Stimulated activated naive CD4-positive, alpha-beta T cell treated with Interleukin-2 at 50 U/mL for 16 hours (primary cell): ENCODE results near the gene PSTPIP2.
"Not testable (repeated sequence)": the region's sequence is repeated elsewhere in the genome, so short reads cannot be mapped to it uniquely, and the experiment has no call there.

ENCODE experiments used
- DNase-seq: peaks from one replicate; lab custom pipeline; 2025; lab: John Stamatoyannopoulos, UW

PSTPIP2 gene, protein sequence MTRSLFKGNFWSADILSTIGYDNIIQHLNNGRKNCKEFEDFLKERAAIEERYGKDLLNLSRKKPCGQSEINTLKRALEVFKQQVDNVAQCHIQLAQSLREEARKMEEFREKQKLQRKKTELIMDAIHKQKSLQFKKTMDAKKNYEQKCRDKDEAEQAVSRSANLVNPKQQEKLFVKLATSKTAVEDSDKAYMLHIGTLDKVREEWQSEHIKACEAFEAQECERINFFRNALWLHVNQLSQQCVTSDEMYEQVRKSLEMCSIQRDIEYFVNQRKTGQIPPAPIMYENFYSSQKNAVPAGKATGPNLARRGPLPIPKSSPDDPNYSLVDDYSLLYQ

DNA sequence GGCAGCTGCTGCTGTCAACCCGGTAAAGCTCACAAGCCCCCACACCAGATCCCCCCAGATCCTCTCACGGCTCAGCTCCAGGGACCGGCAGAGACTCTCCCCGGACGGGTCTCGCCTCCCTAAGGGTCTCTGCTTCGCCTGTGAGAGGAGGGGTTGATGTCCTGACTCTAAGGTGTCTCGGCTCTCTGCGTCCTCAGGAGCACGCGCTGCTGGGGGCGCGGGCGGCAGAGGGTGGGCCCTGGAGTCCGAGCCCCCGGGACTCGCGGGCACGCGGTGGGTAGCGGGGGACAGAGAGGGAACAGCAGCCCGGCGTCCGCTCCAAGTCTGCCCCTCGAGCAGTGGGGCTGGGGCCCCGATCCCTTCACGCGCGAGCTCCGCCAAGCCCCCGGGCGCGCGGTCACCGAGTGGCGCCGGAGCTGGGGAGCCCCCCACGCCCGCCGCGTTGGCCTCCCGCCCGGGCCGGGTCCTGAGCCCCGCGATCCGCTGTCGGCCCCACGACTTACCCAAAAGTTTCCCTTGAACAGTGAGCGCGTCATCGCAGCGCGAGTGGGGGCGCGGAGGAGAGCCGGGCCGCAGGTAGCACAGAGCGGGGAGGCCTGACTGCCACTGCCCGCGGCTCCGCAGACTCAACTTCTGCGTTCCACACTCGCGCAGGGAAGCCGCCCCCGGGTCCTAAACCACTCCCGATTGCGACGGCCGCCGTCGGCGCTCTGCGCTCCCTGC, at the start of gene PSTPIP2:
TSS of gene PSTPIP2 (minus strand) at position 608 of the 723 bp plus-strand sequence. CDS start at position 536, 72 bp downstream.
- peak; percentile 67 for DNase-seq

DNA sequence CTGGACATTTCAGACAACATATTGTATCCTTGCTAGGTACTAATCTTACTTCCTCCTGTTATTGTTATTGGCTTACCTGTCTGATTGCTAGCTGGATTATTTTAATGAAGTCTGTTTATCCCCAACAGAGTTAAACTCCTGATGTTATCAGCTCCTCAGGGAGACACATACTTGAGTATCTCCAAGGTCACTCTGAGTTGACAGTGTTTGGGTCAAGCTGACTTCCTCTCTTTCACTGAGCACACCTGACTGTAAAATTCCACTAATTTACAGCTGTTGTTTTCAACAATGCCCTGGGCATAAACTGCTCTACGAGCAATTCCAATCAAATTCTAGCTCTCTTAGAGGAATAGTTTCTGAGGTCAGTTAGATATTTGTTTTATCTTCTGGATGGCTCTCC, 41.7 kb upstream of the PSTPIP2 start:
- DNase-seq, result no peak

DNA sequence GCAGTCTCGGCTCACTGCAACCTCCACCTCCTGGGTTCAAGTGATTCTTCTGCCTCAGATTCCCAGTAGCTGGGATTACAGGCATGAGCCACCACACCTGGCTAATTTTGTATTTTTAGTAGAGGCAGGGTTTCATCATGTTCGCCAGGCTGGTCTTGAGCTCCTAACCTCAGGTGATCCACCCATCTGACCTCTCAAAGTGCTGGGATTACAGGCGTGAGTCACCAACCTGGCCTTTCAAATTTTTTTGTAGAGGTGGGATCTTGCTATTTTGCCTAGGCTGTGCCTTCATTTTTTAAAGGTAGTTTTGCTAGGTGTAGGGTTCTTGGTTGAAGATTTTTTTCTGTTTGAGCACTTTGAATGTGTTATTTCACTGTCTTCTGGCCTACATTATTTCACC, 38.3 kb upstream of the PSTPIP2 start:
- DNase-seq, result no peak

DNA sequence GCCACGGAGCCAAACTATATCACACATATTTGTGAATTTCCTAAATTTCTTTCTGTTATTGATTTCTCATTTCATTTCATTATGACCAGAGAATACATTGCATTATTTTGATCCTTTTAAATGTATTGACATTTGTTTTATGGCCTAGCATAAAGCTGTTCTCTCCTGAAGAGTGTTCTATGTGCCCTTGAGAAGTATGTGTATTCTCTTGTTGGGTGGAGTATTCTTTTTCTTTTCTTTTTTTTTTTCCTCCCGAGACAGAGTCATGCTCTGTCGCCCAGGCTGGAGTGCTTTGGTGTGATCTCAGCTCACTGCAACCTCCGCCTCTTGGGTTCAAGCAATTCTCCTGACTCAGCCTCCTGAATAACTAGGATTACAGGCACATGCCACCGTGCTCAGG, 37.3 kb upstream of the PSTPIP2 start:
- no peak for DNase-seq

DNA sequence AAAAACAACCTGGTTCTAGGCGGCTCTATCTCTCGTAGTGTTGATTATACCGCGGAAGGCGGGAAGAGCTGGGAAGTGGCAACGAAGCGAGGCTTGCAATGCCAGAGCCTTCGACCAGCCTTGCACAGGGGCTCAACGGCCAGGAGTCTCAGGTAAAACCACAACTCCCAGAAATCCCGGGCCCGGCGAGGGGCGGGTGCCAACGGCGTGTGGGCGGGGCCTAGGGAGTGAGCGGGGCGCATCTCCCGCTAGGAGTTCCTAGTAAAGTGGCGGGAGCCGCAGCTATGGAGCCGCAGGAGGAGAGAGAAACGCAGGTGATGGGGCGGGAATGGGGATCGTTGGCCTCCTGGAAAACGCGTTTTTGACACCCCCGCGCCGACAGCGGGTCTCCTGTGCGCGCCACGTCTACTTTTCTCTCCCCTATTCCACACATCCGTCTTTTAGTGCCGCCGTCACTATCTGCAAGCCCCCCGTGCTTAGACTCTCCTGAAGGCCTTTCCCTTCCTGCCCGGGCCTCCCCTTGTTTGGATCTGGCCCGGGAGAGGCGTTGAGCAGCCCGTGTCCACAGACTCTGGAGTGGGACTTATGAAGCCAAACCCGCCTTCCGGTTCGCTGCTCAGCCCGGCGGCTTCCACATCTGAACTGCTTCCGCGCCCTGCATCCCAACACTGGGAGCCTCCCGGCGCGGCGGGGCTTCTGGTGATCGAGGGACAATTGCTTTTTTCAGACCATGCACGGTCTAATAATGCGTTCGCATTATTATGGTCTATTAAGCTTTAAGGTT, 32.3 kb upstream of the PSTPIP2 start, which contains the start of gene HAUS1:
TSS of gene HAUS1 (plus strand) at position 258 of the 784 bp plus-strand sequence. CDS start at position 285, 27 bp downstream.
- peak; percentile 78 for DNase-seq

DNA sequence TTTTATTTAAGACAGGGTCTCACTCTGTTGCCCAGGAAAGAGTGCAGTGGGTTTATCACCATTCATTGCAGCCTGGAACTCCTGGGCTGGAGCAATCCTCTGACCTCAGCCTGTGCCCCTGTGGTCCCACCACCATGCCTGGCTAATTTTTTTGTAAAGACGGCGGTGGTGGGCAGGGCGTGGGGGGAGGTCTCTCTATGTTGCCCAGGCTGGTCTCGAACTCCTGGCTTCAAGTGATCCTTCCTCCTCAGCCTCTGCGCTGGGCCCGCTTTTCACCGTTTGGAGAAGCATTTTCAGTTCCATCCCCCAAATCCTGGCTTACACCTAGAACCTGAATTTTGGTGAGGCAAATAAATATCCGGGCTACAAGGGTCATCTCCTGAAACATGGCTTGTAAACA, 27.4 kb upstream of the PSTPIP2 start:
- DNase-seq, result no peak

DNA sequence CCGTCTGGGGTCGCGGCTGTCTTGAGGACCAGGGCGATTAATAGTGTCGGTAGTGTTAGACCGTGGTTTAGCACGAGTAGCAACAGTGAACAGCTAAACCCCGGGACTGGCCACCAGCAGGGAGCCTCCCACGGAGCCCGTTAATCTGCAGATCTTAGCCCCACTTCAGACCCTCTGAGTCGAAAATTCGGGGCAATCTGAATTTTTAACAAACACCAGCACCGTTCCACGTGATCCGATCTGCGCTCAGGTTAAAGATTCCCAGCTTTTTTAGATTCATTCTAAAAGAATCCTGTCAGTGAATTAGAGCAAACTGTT, 26.5 kb upstream of the PSTPIP2 start:
- no peak for DNase-seq

DNA sequence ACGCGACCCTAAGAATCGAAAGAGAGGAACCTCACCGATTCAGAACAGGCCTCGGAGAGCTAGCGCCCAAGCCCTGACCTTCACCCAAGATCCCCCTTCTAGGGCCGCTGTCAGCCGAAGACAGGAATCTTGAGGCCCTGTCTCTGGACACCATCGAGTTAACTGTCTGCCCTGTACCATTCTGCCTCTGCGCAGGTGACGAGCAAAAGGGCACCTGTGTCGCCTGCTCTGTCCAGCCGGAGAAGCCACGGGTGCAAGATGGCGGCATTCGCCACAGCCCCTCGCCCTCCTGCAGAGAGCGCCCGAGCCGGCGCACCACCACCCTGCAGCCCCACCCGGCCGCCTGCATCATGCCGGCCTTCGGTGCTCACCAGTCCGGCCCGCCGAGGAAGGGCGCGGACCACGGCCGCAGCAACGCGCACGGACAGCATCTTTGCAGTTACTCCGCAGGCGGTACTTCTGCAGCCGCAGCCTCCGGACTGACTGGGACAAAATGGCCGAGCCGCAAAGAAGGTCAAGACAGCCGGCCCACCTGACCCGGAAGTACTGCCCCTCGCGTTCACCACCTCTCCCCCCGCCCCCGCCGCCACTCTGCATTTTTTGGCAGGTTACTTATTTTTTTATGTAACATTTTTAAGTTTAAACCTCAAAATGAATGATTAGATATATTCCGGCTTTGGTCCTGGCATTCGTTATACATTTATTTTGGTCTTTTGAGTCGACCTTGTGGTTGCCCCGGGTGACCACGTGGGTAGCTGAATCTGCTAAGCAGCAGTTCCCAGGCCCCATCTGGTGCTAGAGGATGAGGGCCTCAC, 25.9 kb upstream of the PSTPIP2 start, which contains the start of gene ATP5F1A:
TSS of gene ATP5F1A (minus strand) at position 496 of the 815 bp plus-strand sequence. CDS start at position 431, 65 bp downstream.
- peak; percentile 88 for DNase-seq

DNA sequence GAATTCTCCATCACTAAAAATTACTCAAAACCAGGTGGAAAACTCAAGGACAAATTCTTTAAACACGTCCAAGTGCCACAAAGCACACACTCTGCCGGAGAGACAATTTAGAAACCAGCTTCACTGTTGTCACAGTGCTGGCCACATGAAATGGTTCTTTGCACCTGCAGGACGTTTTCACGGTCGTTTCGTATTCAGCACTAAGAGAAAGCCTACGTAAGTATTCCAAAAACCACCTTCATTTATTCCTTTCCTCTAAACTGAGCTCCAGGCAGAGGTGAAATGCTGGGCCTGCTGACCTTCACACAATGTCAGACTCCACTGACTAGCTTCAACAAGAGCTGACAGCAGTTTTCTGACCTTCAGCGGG, 25.4 kb upstream of the PSTPIP2 start:
- DNase-seq, result no peak

DNA sequence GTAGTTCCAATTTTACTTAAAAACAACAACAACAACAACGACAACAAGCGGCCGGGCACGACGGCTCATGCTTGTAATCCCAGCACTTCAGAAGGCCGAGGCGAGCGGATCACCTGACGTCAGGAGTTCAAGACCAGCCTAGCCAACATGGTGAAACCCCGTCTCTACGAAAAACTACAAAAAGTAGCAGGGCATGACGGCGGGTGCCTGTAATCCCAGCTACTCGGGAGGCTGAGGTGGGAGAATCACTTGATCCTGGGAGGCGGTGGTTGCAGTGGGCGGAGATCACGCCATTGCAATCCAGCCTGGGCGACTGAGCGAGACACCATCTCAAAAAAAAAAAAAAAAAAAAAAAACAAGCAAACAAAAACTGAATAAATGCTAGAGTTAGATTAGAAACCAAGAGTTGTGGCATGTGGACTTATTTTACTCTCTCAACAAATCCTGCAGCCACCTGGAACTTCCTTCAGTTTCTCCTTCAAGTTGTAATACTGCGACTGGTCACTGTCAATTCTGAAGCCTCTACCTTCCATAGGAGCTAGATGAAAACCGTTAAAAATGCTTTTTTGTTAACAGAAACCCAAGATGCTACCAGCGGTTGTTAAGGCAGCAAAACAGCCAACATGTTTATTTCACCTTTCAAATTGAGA, 24.7 kb upstream of the PSTPIP2 start:
- peak; percentile 3 for DNase-seq

DNA sequence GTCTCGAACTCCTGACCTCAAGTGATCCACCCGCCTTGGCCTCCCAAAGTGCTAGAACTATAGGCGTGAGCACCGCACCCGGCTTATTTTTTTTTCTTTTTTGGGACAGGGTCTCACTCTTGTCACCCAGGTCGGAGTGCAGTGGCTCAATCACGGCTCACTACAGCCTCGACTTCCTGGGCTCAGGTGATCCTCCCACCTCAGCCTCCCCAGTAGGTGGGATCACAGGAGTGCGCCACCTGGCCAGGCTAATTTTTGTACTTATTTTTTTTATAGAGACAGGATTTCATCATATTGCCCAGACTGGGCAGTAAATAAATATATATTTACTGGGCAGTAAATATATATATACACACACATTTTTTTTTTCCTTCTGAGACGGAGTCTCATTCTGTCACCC, 23.5 kb upstream of the PSTPIP2 start:
- no peak for DNase-seq

DNA sequence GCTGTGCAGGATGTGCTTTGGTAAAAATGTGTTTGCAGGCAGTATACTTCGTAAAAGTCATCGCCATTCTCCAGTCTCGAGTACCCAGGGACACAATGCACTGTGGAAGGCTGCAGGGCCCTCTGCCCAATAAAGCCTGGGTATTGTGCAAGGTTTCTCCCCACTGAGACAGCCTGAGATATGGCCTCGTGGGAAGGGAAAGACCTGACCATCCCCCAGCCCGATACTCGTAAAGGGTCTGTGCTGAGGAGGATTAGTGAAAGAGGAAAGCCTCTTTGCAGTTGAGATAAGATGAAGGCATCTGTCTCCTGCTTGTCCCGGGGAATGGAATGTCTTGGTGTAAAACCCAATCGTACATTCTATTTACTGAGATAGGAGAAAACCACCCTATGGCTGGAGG, 16.4 kb upstream of the PSTPIP2 start:
- not testable (repeated sequence) for DNase-seq

DNA sequence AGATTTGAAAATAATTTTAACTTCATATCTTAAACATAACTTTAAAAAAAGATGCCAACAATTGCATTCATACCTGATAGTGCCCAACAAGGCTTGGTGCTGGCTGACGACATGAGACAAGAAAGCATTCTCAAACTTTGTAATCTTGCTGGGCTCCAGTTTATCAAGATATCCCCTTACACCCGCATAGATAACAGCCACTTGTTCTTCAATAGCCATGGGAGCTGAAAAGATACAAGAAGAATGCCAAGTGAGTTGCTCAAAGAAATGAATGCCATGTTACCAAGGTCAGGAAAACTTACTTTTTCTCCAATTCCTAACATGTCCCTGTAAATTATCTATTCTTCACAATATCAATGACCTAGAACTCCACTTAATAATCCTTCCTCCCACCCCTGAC, 12.4 kb upstream of the PSTPIP2 start:
- no peak for DNase-seq

DNA sequence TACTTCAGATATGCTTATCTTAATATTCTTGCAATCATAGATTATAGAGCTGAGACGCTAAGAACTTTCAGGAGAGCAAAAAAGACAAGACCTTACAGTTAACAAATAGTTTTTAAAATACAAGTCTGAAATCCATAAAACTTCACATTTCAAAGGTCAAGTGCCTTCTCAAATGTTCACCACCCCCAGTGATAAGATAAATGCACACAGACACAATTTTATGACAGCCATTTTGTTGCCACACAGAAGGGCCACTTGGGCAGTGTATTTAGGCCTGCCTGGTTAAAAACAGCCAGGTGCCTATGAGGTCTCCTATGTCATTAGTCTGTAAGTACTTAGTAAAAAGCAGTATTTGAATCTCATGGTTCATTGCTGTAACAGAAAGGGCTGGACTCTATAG, 8.1 kb upstream of the PSTPIP2 start:
- no peak for DNase-seq

DNA sequence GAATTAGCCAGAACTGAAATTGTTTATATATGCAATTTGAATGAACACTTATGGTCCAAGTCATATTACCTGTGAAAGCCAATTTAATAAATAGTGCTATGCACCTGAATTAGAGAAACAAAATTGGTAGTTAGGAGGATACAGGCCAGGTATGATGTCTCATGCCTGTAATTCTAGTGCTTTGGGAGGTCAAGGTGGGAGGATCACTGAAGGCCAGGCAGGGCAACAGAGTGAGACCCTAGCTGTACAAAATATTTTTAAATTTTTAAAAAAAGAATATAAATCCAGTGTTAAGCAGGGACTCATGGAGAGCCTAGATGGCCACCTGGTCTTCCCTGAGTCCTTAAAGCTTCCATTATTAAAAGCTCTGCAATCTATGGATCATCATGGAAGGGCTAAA, 7.3 kb upstream of the PSTPIP2 start:
- no peak for DNase-seq

DNA sequence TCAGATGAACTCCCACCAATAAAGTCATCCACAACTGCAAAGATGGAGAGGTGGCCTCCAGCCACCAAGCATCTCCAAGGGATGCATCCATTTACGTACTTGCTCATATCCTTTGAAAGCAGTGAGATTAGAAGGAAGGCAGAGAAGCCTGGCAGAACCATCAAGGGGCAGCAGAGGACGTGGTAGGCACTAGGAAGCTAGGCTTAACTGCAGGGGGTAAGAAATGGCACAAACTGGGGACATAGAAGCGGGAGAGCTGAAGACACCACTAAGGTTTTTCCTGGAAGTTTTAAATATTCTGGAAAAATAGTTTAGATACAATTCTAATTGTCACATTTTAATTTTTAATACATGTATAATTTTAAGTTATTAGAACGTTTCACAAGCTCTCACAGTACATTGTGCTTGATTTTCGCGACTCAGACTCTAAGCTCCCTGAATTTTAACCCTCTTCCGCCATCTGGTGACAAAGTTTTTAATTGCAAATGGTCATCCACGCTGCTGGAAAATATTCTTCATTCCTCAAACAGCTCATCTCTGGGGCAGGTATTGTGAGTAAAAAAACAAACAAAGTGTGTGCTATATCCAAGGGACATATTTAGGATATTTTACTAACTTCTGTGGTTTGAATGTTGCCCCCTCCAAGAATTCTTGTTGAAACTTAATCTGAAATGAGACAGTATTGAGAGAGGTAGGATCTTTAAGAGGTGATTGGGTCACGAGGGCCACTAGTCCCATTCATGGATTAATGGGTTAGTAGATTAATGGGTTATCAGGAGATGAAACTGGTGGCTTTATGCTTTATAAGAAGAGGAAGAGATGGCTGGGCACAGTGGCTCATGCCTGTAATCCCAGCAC, 1.6 kb upstream of the PSTPIP2 start:
- peak; percentile 10 for DNase-seq

DNA sequence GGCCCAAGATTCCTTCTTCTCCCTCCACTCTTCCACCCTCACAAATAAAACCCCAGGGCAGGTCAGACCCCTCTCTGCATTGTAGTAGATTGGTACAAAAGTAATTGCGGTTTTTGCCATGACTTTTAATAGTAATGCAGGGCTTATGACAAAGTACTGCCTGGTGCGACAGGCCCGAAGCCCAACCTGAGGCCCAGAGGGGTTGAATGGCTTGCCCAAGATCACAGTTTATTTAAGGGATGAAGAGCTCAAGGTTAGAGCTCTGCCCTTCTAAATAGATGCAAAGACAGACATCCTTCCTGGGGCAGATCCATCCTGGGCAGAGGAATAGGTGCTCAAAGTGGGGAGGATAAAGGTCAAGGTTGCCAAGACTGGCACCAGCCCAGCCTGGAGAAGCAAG, 899 bp upstream of the PSTPIP2 start:
- no peak for DNase-seq

DNA sequence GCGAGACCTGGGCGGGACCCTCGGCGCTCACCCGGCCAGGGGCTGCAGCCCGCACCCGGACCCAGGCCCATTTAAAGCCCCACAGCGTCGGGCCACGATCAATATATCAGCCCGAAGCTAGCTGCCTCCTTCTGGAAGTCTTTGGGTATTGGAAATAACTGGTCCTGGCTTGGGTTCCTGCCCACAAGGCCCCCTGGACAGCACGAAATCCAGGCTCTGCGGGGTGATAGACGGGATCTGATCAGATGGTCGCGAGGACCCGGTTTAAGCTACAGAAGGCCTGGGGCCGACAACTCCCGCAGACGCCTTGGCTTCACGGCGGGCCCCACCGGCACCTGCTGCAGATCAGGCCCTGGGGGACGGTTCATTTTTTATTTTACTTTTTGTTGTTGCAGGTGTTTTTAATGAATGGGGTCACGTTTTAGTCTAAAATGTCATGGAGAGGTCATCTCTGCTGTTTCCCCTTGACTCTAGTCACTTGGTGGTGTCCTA, 362 bp upstream of the PSTPIP2 start:
- DNase-seq, result no peak

DNA sequence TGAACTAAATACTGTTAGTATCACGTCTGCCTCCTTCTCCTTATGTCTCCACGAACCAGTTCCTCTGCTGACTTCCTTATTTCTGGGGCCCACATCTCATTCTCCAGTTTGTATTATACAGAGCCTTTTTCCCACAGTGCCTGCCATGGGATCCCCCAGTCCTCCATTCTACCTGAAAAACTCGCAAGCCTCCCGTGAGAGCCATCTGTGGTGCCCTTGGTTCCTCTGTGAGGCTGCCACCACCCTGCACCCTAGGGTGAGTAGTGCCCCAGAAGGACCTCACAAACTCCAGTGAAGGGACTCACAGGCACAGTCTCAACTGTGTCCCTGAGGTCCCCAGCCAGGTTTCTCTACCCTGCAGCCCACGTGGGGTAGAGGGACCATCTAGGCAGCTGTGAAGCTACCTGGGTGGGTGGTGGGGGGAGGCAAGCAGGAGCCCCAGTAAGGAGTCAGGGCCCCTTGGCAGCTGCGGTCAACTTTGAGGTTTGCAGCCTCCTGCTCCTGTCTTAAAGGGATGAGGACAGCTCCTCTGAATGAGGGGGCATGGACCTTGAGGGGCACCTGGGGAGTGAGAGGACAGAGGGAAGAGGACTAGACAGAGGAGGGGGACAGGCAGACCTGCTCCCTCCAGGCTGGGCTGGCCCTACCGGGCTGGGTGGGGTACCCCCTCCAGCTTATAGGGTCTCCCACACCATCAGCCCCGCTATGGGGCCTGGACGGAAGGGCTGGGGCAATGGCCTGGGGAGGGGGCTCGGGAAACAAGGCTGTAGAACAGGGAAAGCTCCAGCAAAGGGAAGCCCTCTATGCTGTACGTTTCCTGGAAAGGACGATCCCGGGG, 1.0 kb downstream of the PSTPIP2 start:
- DNase-seq, result no peak
